H1 (cell line): Measurements from ENCODE around the gene COL19A1. TPM values are rescaled to one million over a fixed set of nuclear protein-coding genes. Genes with fewer than 3 reads are reported as not detected.

Experiments
- BACH1 ChIP-seq: IDR thresholded peaks from 2 replicates; pipeline ENCODE4 v1.6.1; 2012; ENCODE audit warnings: low read length, improper control_type of control experiment
- JUN ChIP-seq: IDR thresholded peaks from 2 replicates; pipeline ENCODE4 v1.6.1; 2011; ENCODE audit warnings: low read depth, mild to moderate bottlenecking, improper control_type of control experiment, low read length
- RXRA ChIP-seq: IDR thresholded peaks from 2 replicates; pipeline ENCODE4 v1.6.1; 2011; ENCODE audit warnings: low read depth, mild to moderate bottlenecking, low read length, moderate library complexity; ENCODE audit not compliant: insufficient read depth
- SAP30 ChIP-seq: fragments of 300-600 bp; sonication (generic); IDR thresholded peaks from 2 replicates; pipeline ENCODE4 v1.7.1; 2012; ENCODE audit warnings: low read length, moderate library complexity, mild to moderate bottlenecking, inconsistent platforms; ENCODE audit not compliant: insufficient read depth, insufficient replicate concordance
- SRF ChIP-seq: IDR thresholded peaks from 2 replicates; pipeline ENCODE4 v1.6.1; 2011; ENCODE audit warnings: mild to moderate bottlenecking, low read depth, low read length, moderate library complexity
- polyA plus RNA-seq, 7 experiments: library from polyadenylated mRNA; depleted of rRNA in 3 of 7; stranded (reverse) in 5 of 7; unstranded in 2 of 7; fragments of >200 nt in 5 of 7; fragments of 200-250 nt in 2 of 7; gene quantifications; 1 replicate in 5 of 7; 2 replicates in 1 of 7; 4 replicates in 1 of 7; pipeline versions ENCODE4 v1.2.1 to v1.2.3, GENCODE V29; 2011 to 2013; ENCODE audit warnings: missing spikeins in 2 of 7, mixed read lengths in 2 of 7
- total RNA-seq: library from RNA; stranded (reverse); fragmentation: NEBNext Ultra II Directional; extraction: Animal tissue kit (Norgen Biotek cat#: 25700); gene quantifications from 2 replicates; pipeline ENCODE4 v1.2.1, GENCODE V29; 2021

Gene COL19A1
- total and polyA plus RNA-seq, 2 of the 8 experiments (the other 6 are each of a cell fraction or from before 2014, with no cell fraction given): not detected

- TF ChIP-seq SAP30: no peak
- no peak for TF ChIP-seq SRF
- no peak for TF ChIP-seq BACH1
- TF ChIP-seq RXRA: no peak
- no peak for TF ChIP-seq JUN
- TF ChIP-seq, all 59 proteins: peak for 0
Observed at GRCh38 chr6:69817358-69817757, 49.0 kb upstream of the COL19A1 start (continued).
